Amniotic epithelial cell (primary cell): ENCODE measurements around the gene TGFBI.

ENCODE experiments used
- DNase-seq: peaks from one replicate; pipeline ENCODE4 v3.0.0-alpha.2; 2010; ENCODE audit warnings: low read depth

TGFBI gene

GRCh38 chr5:136047858-136048257 lies 19.1 kb downstream of the TGFBI start:
- no peak for DNase-seq

DNA sequence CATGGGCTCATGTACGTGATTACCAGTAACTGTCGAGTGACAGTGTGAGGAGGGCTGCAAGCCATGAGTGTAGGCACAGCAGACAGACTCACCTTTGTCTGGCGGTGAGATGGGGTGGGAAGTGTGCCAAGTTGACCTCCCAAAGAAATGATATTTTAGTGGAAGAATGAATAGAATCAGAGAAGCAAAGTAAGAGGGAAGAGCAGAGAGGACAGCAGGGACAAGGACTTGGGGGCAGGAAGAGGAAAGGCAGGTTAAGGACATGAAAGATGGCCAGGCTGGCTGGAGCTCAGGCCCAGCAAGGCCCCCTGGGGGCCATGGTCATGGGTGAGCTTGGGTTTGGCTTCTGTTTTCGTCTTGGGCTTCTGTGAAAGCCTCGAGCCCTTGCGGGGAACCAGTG lies 20.2 kb downstream of the TGFBI start:
- DNase-seq, result no peak

DNA sequence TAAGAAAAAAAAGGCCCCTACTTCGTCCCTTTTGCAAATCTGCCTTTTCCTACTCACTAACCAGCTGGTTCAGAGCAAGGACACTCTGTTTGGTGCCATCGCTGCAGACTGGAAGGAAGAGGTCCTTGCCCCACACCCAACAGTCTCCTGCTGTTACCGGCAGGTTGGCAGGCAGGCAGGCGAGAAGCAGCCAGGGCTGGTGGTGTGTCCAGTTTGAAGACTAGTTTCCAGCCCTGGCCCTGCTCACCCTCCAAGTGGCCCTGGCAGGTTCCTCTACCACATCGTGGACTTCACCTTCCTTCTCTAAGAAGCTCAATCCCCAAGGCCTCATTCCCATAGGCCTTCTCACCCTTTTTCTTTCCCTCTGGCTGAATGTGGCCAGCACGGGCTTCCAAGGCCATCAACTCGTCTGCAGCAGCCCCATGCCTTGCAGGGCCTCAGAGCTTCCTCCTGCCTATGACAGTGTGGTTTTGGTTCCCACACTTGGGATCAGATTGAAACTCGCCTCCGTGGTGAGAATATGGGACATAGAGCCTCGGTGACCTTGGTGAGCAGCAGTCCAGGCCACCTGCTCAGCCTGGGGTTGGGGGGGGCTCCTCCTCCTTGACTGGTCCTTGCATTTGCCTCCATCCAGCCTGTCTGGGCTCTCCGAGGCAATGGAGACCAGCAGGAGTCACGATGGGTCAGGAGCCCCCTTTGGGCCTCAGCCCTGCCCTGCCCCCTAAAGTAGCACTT lies 22.9 kb downstream of the TGFBI start:
- DNase-seq, result no peak

DNA sequence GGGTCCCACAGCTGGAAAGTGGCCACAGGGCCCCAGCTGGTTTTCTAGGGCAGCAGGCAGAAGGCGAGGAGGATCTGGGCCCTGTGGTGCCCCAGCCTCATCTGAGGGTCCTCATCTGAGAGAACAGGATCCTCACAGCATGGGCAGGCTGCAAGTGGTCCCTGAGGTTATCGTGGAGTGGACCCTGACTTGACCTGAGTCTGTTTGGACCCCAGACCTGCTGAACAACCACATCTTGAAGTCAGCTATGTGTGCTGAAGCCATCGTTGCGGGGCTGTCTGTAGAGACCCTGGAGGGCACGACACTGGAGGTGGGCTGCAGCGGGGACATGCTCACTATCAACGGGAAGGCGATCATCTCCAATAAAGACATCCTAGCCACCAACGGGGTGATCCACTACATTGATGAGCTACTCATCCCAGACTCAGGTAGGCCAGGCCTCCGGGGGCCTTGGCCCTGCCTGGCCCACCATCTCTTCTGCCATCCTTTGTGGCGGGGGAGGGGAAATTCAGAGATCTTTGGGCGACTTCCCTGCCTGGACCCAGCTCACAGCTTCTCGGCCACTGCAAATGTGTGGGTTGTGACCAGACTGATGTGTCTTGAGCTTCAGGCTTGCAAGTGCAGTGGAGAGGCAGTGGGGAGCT lies 24.0 kb downstream of the TGFBI start:
- no peak for DNase-seq

GRCh38 chr5:136053336-136054141 lies 24.8 kb downstream of the TGFBI start:
- peak; percentile 93 for DNase-seq

DNA sequence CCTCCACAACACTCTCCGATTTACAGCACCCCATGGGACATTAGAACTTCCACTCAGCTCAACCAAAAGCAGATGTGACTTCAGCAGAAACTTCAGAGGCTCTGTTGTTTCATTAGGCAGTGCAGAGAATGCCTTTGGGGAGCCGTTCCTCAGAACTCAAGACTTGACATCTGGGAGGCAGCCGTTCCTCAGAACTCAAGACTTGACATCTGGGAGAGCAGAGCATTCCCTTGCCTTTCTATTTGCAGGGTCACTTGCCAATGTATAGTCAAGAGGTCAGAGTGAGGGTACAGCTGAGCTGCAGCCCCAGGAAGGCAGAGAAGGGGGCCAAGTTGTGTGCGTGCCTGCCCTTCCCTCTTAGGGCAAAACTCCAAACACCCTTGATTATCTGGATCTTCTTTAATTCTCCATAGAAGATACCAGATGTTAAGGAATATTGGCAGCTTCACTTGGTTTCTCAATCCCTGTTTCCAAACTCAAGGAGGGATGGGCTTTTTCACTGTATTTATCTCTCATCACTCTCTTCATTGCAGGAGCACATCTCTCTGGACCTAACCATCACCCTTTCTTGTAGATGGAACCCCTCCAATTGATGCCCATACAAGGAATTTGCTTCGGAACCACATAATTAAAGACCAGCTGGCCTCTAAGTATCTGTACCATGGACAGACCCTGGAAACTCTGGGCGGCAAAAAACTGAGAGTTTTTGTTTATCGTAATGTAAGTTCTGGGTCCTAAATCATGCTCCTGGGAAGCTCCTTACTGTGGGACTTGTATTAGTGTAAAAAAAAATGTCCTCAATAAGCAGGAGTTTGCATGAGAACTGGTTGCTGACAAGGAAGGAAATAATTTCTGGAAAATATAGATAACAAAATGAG lies 25.6 kb downstream of the TGFBI start:
- no peak for DNase-seq

DNA sequence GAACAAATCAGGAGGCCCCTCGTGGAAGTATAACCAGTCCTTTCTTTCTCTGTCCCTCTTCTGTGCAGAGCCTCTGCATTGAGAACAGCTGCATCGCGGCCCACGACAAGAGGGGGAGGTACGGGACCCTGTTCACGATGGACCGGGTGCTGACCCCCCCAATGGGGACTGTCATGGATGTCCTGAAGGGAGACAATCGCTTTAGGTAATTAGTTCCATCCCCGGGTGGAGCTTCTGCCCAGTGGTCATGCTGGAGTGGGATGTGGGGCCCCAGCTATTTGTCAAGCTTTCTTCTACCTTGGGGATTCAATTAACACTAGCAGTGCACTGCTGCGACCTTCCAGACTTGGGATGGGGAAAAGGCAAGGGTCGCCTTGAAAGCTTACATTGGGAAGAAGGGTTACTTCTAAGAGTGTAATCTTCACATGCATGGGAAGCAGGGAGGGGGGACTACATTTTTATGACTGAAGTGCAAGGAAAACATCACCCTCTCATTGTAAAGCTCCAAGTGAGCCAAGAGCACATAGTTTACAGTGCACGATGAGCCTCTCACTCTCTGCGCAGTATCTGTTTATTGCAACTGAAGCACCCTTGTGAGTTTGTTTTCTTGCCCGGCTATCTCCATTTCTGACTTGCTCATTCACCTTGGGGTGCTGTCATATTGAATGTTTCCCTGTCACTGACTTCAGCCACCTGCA lies 27.0 kb downstream of the TGFBI start:
- no peak for DNase-seq

- no peak for DNase-seq
Observed at GRCh38 chr5:136056336-136056735, 27.5 kb downstream of the TGFBI start.

- DNase-seq, result no peak
Observed at GRCh38 chr5:136056771-136057335, 28.1 kb downstream of the TGFBI start.

GRCh38 chr5:136057401-136058038 lies 28.7 kb downstream of the TGFBI start:
- peak; percentile 65 for DNase-seq

- peak; percentile 99 for DNase-seq
Observed at GRCh38 chr5:136058039-136058971, 29.5 kb downstream of the TGFBI start.

DNA sequence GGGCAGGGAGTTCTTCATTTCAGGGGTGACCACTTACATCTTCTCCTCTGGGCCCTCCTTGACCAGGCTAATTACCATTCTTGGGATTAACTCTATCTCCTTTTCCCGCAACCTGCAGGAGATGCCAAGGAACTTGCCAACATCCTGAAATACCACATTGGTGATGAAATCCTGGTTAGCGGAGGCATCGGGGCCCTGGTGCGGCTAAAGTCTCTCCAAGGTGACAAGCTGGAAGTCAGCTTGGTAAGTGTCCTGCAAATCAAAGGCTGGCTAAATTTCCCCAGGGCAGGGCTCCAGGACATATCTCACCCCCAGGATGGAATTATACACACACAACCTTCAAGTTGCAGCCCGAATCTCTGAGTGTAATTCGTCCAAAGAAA lies 30.2 kb downstream of the TGFBI start:
- DNase-seq, result no peak

- DNase-seq, result no peak
Observed at GRCh38 chr5:136060963-136061362, 32.2 kb downstream of the TGFBI start.

DNA sequence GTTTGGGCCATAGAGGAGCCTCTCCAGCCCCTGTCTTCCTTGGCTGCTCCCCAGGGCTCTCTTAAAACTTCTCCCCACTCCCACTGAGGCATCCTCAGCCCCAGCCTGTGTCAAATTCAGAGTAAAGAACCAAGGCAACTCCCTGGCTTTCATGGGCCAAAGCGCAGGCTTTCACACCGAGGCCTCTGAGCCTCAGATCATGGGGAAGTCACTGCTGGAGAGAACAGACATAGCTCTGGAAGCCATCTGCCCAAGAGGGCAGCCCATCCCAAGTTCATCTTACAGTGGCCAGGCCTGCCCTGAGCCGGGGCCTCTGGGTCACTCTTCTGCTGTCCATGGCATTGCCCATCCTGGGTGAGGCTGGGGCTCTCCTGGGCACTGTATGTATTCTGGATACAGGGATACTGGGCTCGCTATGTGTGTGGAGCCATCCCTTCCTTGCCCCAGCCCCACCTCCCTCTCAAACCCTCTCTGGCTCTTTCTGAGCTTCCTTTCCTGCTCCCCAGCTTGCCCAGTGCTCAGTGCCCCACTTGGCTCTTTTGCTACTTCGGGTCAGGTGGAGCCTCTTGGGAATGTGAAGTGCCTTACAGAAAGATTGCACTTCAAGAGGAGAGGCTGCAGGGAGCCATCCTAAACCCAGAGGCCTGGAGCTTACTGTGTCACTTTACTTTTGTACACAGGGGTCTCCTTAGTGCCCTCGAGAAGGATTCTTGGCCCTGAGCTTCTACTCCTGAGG lies 33.0 kb downstream of the TGFBI start:
- no peak for DNase-seq

GRCh38 chr5:136062366-136063274 lies 33.8 kb downstream of the TGFBI start:
- peak; percentile 57 for DNase-seq

GRCh38 chr5:136063778-136064465 lies 35.1 kb downstream of the TGFBI start:
- no peak for DNase-seq

DNA sequence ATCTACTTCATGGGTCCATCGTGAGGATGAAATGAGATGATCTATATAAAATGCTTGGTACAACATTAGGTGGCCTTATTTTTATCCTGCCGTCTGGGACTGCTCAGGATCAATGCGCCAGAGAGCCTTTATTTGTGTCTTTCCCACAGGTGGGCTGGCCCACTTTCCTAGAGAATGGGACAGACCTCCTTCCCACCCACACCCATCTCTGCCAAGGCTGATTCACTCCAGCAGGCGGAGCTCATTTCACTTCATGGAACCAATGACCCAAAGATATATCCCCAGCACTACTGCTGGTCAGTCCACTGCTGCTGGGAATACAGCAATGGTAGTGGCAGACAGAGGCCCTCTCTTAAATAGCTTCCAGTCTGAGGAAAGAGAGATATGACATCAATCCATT lies 35.7 kb downstream of the TGFBI start:
- no peak for DNase-seq
